Neuronal stem cell (in vitro differentiated cells): ENCODE data around the gene TCF4. TPM values are rescaled to one million over a fixed set of nuclear protein-coding genes. Genes with fewer than 3 reads are reported as not detected.

ENCODE experiments used
- DNase-seq: peaks from one replicate; pipeline ENCODE4 v3.0.0-alpha.2; 2013; ENCODE audit warnings: low spot score
- H2AFZ ChIP-seq: one replicate; pipeline ENCODE4 v1.6.1; 2013; ENCODE audit warnings: mild to moderate bottlenecking, low read length, inconsistent platforms
- H2AK5ac ChIP-seq: 2 replicates; pipeline ENCODE4 v1.6.1; 2013; ENCODE audit warnings: low read depth, mild to moderate bottlenecking, inconsistent platforms, low read length, moderate library complexity, mixed read lengths
- H2BK120ac ChIP-seq: 2 replicates; pipeline ENCODE4 v1.6.1; 2013; ENCODE audit warnings: low read depth, mild to moderate bottlenecking, inconsistent platforms, low read length, moderate library complexity, mixed read lengths
- H2BK12ac ChIP-seq: one replicate; pipeline ENCODE4 v1.6.1; 2013; ENCODE audit warnings: low read length, inconsistent platforms
- H2BK15ac ChIP-seq: 2 replicates; pipeline ENCODE4 v1.6.1; 2013; ENCODE audit warnings: mild to moderate bottlenecking, low read length, inconsistent platforms, mixed read lengths
- H2BK5ac ChIP-seq: one replicate; pipeline ENCODE4 v1.6.1; 2013; ENCODE audit warnings: inconsistent platforms, mild to moderate bottlenecking, low read length, moderate library complexity
- H3K14ac ChIP-seq: one replicate; pipeline ENCODE4 v1.6.1; 2013; ENCODE audit warnings: low read length, inconsistent platforms
- H3K18ac ChIP-seq: 2 replicates; pipeline ENCODE4 v1.6.1; 2013; ENCODE audit warnings: low read length, inconsistent platforms
- H3K23ac ChIP-seq: 2 replicates; pipeline ENCODE4 v1.6.1; 2013; ENCODE audit warnings: low read depth, mild to moderate bottlenecking, mixed read lengths, low read length, inconsistent platforms; ENCODE audit not compliant: poor library complexity
- H3K27ac ChIP-seq: replicated peaks from 3 replicates; pipeline ENCODE4 v1.5.1; 2013; ENCODE audit warnings: low read length, inconsistent platforms
- H3K27me3 ChIP-seq, 3 experiments: 2 replicates each; pipeline ENCODE4 v1.6.1; 2013; ENCODE audit warnings: low read length in 3 of 3, mild to moderate bottlenecking in 2 of 3, inconsistent platforms in 1 of 3, low read depth in 1 of 3, mixed read lengths in 1 of 3, moderate library complexity in 1 of 3; ENCODE audit not compliant: control insufficient read depth in 3 of 3, insufficient read depth in 3 of 3
- H3K36me3 ChIP-seq, 2 donors: replicated peaks in 1 of 2; 2 replicates each; pipeline ENCODE4 v1.6.1; 2013; ENCODE audit warnings: low read length in 2 of 2; ENCODE audit not compliant: control insufficient read depth in 2 of 2, insufficient read depth in 2 of 2
- H3K4ac ChIP-seq: 2 replicates; pipeline ENCODE4 v1.6.1; 2013; ENCODE audit warnings: inconsistent platforms, mild to moderate bottlenecking, low read length, moderate library complexity
- H3K4me1 ChIP-seq, 2 donors: 1 replicate in 1 of 2; 2 replicates in 1 of 2; pipeline ENCODE4 v1.6.1; 2013; ENCODE audit warnings: low read length in 2 of 2, low read depth in 1 of 2; ENCODE audit not compliant: control insufficient read depth in 2 of 2, insufficient read depth in 1 of 2
- H3K4me2 ChIP-seq: one replicate; pipeline ENCODE4 v1.6.1; 2013; ENCODE audit warnings: mild to moderate bottlenecking, low read length, inconsistent platforms; ENCODE audit not compliant: insufficient read depth, poor library complexity, severe bottlenecking
- H3K4me3 ChIP-seq, 2 donors: 2 replicates each; pipeline ENCODE4 v1.5.1; 2013; ENCODE audit warnings: low read length in 2 of 2, mild to moderate bottlenecking in 2 of 2, inconsistent platforms in 1 of 2, moderate library complexity in 1 of 2
- H3K79me1 ChIP-seq: one replicate; pipeline ENCODE4 v1.6.1; 2013; ENCODE audit warnings: low read depth, mild to moderate bottlenecking, inconsistent platforms, low read length, moderate library complexity
- H3K9ac ChIP-seq: one replicate; pipeline ENCODE4 v1.6.1; 2013; ENCODE audit warnings: mild to moderate bottlenecking, low read depth, low read length, inconsistent platforms; ENCODE audit not compliant: poor library complexity
- H3K9me3 ChIP-seq, 2 donors: replicated peaks in 1 of 2; 2 replicates each; pipeline versions ENCODE3 to v1.6.1; 2013; ENCODE audit warnings: low read length in 2 of 2, mild to moderate bottlenecking in 2 of 2, inconsistent platforms in 1 of 2, low read depth in 1 of 2, mixed read lengths in 1 of 2, moderate library complexity in 1 of 2; ENCODE audit not compliant: control insufficient read depth in 2 of 2, insufficient read depth in 1 of 2
- H4K8ac ChIP-seq: one replicate; pipeline ENCODE4 v1.6.1; 2013; ENCODE audit warnings: low read depth, mild to moderate bottlenecking, inconsistent platforms, low read length, moderate library complexity
- H4K91ac ChIP-seq: one replicate; pipeline ENCODE4 v1.6.1; 2013; ENCODE audit warnings: low read length, low read depth, mild to moderate bottlenecking, inconsistent platforms; ENCODE audit not compliant: poor library complexity
- WGBS, 2 donors: extraction: QIAGEN DNeasy Blood & Tissue Kit; methylation state at CpG; one replicate each; pipeline ENCODE4 v1.1.7; 2013; ENCODE audit warnings: missing lambda C conversion rate in 2 of 2, mixed read lengths in 1 of 2; ENCODE audit not compliant: insufficient read length in 2 of 2, insufficient replicate concordance in 1 of 2; ENCODE audit errors: extremely low coverage in 2 of 2; 5-methylcytosine and 5-hydroxymethylcytosine counted together
- polyA plus RNA-seq, 2 experiments: library from polyadenylated mRNA; stranded (reverse); fragments of 200-250 nt; gene quantifications; one replicate each; pipeline ENCODE4 v1.2.3, GENCODE V29; 2013

The TCF4 gene
- polyA plus RNA-seq (2013, experiment 1 of 2): 80.5 TPM
- polyA plus RNA-seq (2013, experiment 2 of 2): 84.7 TPM

DNA sequence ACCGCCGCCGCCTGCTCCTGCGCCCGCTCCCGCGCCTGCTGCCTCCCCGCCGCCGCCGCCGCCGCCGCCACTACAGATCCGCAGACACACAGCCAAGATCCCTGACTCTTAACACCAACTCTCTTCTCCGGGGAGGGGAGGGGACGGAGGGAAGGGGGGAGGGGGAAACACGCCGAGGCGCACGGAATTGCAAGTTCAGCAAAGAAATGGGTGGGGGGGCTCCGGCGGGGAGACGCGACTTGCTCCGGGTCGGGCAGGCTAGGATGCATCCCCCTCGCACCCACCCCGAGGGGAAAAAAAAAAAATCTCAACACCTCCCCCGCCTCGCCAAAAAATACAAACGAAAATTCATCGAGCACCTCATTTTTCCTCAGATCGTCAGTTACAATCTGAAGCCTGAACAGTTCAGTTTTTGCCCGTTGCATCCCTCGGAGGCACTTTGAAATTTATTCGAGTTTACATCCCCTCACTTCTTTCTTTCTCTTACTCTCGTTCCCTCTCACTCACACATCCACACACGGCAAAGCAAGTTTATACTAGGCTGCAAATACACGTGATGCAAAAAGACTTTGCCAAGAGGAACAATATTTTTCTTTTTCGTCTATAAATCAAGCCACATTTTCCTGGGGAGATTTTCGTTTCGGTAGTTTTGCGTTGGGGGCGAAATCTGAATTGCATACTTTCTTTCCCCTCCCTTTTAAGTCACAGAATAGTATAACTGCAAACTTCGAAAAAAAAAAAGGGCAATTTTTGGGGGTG, at the start of gene TCF4:
Gene TCF4 (minus strand): TSS at position 82 of the 759 bp plus-strand sequence. CDS start 1,076 bp downstream, outside the sequence.
- Histone ChIP-seq H3K4me2 (peak within 1 kb of the TSS; percentile 61), H3K27me3 (no peaks in the 10 kb centered on the region), H3K27ac (peak within 1 kb of the TSS; percentile 91), H3K4me1 (peaks cover 1 to 14% of the 10 kb centered on the region in 2 donors), H2AK5ac (no peak within 1 kb of the TSS), H2BK5ac (peak within 1 kb of the TSS; percentile 66), H2BK15ac (no peak within 1 kb of the TSS), H3K23ac (no peak within 1 kb of the TSS), H3K18ac (peak within 1 kb of the TSS; percentile 90), H4K8ac (no peak within 1 kb of the TSS), H4K91ac (no peak within 1 kb of the TSS), H3K9me3 (no peaks in the 10 kb centered on the region), H3K9ac (peak within 1 kb of the TSS; percentile 90), H2BK120ac (no peak within 1 kb of the TSS), H2BK12ac (no peak within 1 kb of the TSS), H3K36me3 (peaks cover 0 to 27% of the 10 kb centered on the region in 2 donors), H3K4me3 (peak within 1 kb of the TSS; percentile 59 to 87), H3K14ac (no peak within 1 kb of the TSS), H3K79me1 (no peaks in the 10 kb centered on the region), H3K4ac (no peak within 1 kb of the TSS), H2AFZ (peak within 1 kb of the TSS; percentile 52)
- no CpG with 5 or more reads among the region's 46 CpGs for WGBS, 2 donors
- peak; percentile 67 for DNase-seq

DNA sequence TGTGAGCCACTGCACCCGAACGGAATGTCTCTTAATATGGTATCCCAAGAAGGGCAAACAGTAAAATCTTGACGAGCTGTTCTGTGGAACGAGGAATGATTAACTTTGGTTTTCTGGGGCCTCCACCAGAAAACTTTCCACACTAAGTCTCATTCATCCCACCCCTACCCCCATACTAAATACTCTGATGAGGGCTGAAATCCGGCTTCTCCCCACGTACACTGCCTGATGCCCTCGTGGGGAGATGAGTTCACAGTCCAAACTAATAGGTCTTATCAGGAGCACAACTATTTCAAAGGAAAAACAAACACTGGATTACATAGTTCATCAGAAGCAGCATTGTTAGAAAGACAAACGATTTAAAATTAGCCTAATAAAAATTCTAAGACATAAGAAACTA, 49.2 kb upstream of the TCF4 start:
- Histone ChIP-seq H2BK12ac (no peak overlapping the region), H3K4ac (no peak overlapping the region), H4K91ac (no peak overlapping the region), H2BK5ac (no peak overlapping the region), H3K4me2 (no peak overlapping the region), H3K79me1 (no peaks in the 10 kb centered on the region), H3K9ac (no peak overlapping the region), H3K14ac (no peak overlapping the region), H2BK120ac (no peak overlapping the region), H3K4me1 (no peaks in the 10 kb centered on the region), H4K8ac (no peak overlapping the region), H3K23ac (no peak overlapping the region), H2AFZ (no peak overlapping the region), H2BK15ac (no peak overlapping the region), H3K27ac (no peak overlapping the region), H2AK5ac (no peak overlapping the region), H3K36me3 (no peaks in the 10 kb centered on the region), H3K27me3 (no peaks in the 10 kb centered on the region), H3K18ac (no peak overlapping the region), H3K9me3 (no peaks in the 10 kb centered on the region), H3K4me3 (no peak overlapping the region)
- WGBS, 2 donors: no CpG with 5 or more reads among the region's 8 CpGs
- no peak for DNase-seq

DNA sequence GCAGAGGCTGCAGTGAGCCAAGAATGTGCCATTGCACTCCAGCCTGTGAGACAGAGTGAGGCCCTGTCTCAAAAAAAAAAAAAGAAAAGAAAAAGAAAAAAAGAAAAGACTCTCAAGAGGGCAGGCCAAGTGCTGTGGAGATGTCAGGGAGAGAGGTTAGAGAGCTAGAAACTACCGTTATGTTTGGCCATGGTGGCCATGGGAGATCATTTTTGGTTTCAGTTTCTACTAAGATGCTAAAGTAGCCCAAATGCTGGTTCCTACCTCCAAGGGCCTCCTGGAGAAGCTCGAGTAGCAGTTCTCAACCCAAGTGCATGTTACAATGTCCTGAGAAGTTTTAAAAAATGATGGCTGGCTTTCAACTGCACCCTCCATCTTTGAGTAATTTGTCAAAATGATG, 47.4 kb upstream of the TCF4 start:
- H3K79me1 ChIP-seq: no peaks in the 10 kb centered on the region
- no CpG with 5 or more reads among the region's 2 CpGs for WGBS, 2 donors

DNA sequence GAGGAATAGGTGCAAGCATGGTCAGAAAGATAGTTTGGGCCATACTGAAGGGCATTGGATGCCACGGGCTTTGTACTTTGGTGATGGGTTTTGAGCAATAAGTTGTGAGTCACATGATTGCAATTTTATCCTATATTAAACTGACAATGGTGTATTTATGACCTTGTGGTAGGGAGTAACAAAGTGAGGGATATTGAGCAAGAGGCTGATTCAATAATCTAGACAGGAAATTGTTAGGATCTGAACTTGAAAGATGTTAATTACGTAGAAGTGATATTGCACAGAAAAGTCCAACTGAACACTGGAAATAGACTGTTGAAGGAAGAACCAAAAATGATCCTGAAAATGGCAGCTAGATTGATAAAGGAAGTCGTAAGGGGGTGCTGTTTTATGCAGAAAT, 46.6 kb upstream of the TCF4 start:
- H2AK5ac ChIP-seq: no peak overlapping the region
- H3K9ac ChIP-seq: no peak overlapping the region
- H3K79me1 ChIP-seq: no peaks in the 10 kb centered on the region
- H2BK15ac ChIP-seq: no peak overlapping the region
- no peaks in the 10 kb centered on the region for H3K27me3 ChIP-seq
- H3K27ac ChIP-seq: no peak overlapping the region
- H3K4me1 ChIP-seq: no peaks in the 10 kb centered on the region
- no peak overlapping the region for H2BK120ac ChIP-seq
- no peak overlapping the region for H3K14ac ChIP-seq
- no peak overlapping the region for H3K4ac ChIP-seq
- WGBS, 2 donors: no CpG with 5 or more reads among the region's 3 CpGs
- H2BK12ac ChIP-seq: no peak overlapping the region
- H2BK5ac ChIP-seq: no peak overlapping the region
- H4K8ac ChIP-seq: no peak overlapping the region
- H4K91ac ChIP-seq: no peak overlapping the region
- no peak overlapping the region for H3K18ac ChIP-seq
- no peaks in the 10 kb centered on the region for H3K36me3 ChIP-seq
- DNase-seq: no peak
- H3K23ac ChIP-seq: no peak overlapping the region
- H3K4me3 ChIP-seq: no peak overlapping the region
- H3K9me3 ChIP-seq: peaks cover 0 to under 1% of the 10 kb centered on the region in 2 donors
- H2AFZ ChIP-seq: no peak overlapping the region
- no peak overlapping the region for H3K4me2 ChIP-seq

More for the DNA sequence above, 47.4 kb upstream of the TCF4 start:
- Histone ChIP-seq H3K23ac (no peak overlapping the region), H3K27me3 (no peaks in the 10 kb centered on the region), H2BK15ac (no peak overlapping the region), H4K91ac (no peak overlapping the region), H2BK12ac (no peak overlapping the region), H3K9ac (no peak overlapping the region), H2BK120ac (no peak overlapping the region), H3K4me2 (no peak overlapping the region), H3K36me3 (no peaks in the 10 kb centered on the region), H2BK5ac (no peak overlapping the region), H3K18ac (no peak overlapping the region), H3K4me1 (no peaks in the 10 kb centered on the region), H3K9me3 (no peaks in the 10 kb centered on the region), H2AK5ac (no peak overlapping the region), H3K4me3 (no peak overlapping the region), H2AFZ (no peak overlapping the region), H4K8ac (no peak overlapping the region), H3K27ac (no peak overlapping the region), H3K4ac (no peak overlapping the region), H3K14ac (no peak overlapping the region)
- no peak for DNase-seq
